BLaER1 treated with 17β-estradiol and CSF1 and Interleukin-3, amounts not matched to agents 10 nM and 100 nM (cell line): ENCODE results near the gene SART3.

Source experiments
- H3K27ac ChIP-seq, 11 experiments: shearing (Covaris generic); formaldehyde crosslinking; 2 replicates each; pipeline ENCODE4 v1.8.1; 2022
- H3K27me3 ChIP-seq, 11 experiments: shearing (Covaris generic); formaldehyde crosslinking; 2 replicates each; pipeline ENCODE4 v1.8.1; 2022
- H3K36me3 ChIP-seq, 11 experiments: shearing (Covaris generic); formaldehyde crosslinking; 2 replicates each; pipeline ENCODE4 v1.8.1; 2022
- H3K4me1 ChIP-seq, 10 experiments: shearing (Covaris generic); formaldehyde crosslinking; 2 replicates each; pipeline ENCODE4 v1.8.1; 2022
- H3K4me2 ChIP-seq, 11 experiments: shearing (Covaris generic); formaldehyde crosslinking; 2 replicates each; pipeline ENCODE4 v1.8.1; 2022
- H3K4me3 ChIP-seq, 10 experiments: shearing (Covaris generic); formaldehyde crosslinking; 2 replicates each; pipeline ENCODE4 v1.8.1; 2022
- H3K9ac ChIP-seq, 11 experiments: shearing (Covaris generic); formaldehyde crosslinking; 2 replicates each; pipeline ENCODE4 v1.8.1; 2022
- H3K9me3 ChIP-seq, 11 experiments: shearing (Covaris generic); formaldehyde crosslinking; replicated peaks in 1 of 11; 2 replicates each; pipeline ENCODE4 v1.8.1; 2022
- H4K20me1 ChIP-seq, 11 experiments: shearing (Covaris generic); formaldehyde crosslinking; 2 replicates each; pipeline ENCODE4 v1.8.1; 2022
- Cebpa-rat ChIP-seq, 11 experiments: shearing (Covaris generic); IDR thresholded peaks; 2 replicates each; pipeline ENCODE4 v1.8.1; 2022

The SART3 gene

DNA sequence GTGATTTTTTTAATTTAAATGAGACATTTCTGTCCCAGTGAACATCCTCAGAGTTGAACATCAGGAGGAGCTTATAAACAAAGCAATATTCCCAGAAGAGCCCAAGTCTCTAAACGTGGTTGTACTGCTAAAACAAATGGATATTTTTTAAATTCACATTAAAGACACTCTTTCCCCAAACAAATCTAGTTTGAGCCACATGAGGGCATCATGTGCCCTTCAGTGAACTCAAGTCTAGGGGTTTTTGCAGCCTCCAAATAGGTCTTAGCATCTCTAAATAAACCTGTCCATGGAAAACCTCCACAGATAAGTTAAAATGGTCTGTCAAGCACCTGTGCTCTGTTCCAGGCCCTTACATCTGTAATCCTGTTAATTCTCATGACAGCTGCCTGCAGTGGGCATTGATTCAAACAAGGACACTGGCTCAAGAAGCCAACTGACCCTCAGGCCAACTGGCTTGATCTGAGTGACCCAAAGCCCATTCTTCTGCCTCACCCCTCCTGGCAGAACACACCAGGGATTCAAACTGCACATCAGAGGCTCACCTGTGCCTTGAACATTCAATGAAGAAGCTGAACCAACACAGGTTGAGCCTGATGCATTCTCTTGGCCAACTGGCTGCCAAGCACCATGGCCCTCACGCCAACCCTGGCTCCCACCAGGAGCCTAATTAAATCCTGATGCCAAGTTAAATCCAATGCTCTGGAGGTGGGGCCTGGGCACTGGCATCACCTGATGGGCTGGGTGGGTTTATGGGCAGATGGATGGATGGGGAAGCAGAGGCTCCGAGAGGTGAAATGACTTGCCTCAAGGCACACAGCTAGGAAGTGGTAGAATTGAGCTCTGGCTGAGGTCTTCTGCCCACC is 10.0 kb upstream of the SART3 start:
- Histone ChIP-seq H4K20me1 (peaks cover 0 to 21% (median 0%) of the 10 kb centered on the region in 11 experiments; a peak in 4 of 22 replicates), H3K27me3 (no peaks in the 10 kb centered on the region), H3K4me1 (peaks cover 71 to 99% (median 88%) of the 10 kb centered on the region in 10 experiments), H3K4me3 (no peak overlapping the region), H3K4me2 (peak overlapping the region; percentile 3 to 99 (median 12); a peak in 11 of 22 replicates), H3K9ac (no peak overlapping the region), H3K27ac (no peak overlapping the region), H3K9me3 (no peaks in the 10 kb centered on the region), H3K36me3 (peaks cover 26 to 41% (median 34%) of the 10 kb centered on the region in 11 experiments; a peak in 19 of 22 replicates)
- TF ChIP-seq Cebpa-rat (IDR thresholded peaks at IDR 0.05) = no peak

GRCh38 chr12:108568338-108569154 is 7.6 kb upstream of the SART3 start:
- Histone ChIP-seq H3K9me3 (no peaks in the 10 kb centered on the region), H4K20me1 (peaks cover 0 to 21% (median 0%) of the 10 kb centered on the region in 11 experiments; a peak in 4 of 22 replicates), H3K27ac (peak overlapping the region in 10 of 11 experiments; percentile 9 to 63 (median 46); a peak in 14 of 22 replicates), H3K36me3 (peaks cover 39 to 60% (median 52%) of the 10 kb centered on the region in 11 experiments; a peak in 21 of 22 replicates), H3K9ac (peak overlapping the region in 10 of 11 experiments; percentile 16 to 57 (median 42); a peak in 15 of 22 replicates), H3K4me3 (no peak overlapping the region), H3K27me3 (no peaks in the 10 kb centered on the region), H3K4me1 (peaks cover 71 to 99% (median 88%) of the 10 kb centered on the region in 10 experiments), H3K4me2 (peak overlapping the region; percentile 76 to 99 (median 98))
- TF ChIP-seq Cebpa-rat (IDR thresholded peaks at IDR 0.05) = no peak

DNA sequence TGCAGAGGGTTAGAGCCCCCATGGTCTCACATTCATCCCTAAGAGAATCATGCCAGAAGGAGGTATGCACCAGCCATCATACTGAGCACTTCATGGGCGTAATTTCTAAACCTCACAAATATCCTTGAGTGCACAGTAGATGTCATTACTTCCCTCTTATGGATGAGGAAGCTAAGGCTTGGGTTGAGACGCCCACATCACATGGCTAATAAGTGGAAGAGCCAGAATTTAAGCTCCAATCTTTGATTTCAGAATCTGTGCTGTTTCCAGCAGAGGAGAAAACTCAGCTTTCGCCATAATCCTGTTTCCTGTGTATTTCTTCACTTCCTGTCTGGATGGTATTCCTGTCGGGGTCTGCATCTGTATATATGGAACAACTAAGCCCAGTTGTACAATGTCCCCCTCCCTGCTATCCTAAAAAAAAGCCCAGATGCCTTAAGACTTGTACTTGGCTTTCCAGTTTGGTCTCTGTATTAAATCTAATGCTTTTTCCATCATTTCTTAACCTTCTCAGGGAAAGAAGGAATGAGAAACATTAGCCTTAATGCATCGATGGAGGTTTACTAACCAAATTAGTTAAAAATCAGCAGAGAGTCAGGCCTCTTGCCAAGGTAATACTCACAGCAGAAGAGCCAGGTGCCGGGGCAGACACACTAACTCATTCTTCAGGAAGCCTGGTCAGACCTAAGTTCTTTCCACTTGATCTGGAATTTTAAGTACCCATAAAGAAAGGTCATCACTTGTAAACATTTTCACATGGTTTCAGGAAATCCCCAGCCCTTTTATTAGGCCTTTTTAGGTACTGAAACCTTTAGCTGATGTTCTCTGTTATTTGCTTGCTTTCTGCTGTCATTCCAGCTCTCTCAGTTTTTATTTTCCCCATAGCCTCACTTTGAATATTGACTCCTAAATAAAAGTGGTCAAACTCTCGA is 6.7 kb upstream of the SART3 start:
- H3K4me1 ChIP-seq = peaks cover 72 to 94% (median 87%) of the 10 kb centered on the region in 10 experiments
- peaks cover 39 to 60% (median 52%) of the 10 kb centered on the region in 11 experiments; a peak in 21 of 22 replicates for H3K36me3 ChIP-seq
- H4K20me1 ChIP-seq = peaks cover 0 to 27% (median 0%) of the 10 kb centered on the region in 11 experiments; a peak in 4 of 22 replicates
- TF ChIP-seq Cebpa-rat (IDR thresholded peaks at IDR 0.05) = no peak
- H3K4me2 ChIP-seq = peak overlapping the region; percentile 76 to 99 (median 98)
- no peaks in the 10 kb centered on the region for H3K9me3 ChIP-seq
- H3K9ac ChIP-seq = peak overlapping the region; percentile 5 to 59 (median 51); a peak in 15 of 22 replicates
- no peaks in the 10 kb centered on the region for H3K27me3 ChIP-seq
- H3K4me3 ChIP-seq = 0 out of 20 replicates have a peak overlapping the region, but pooled peaks of 2 of the 10 experiments have one; percentile 0 to 21
- H3K27ac ChIP-seq = peak overlapping the region in 10 of 11 experiments; percentile 35 to 75 (median 64); a peak in 14 of 22 replicates

DNA sequence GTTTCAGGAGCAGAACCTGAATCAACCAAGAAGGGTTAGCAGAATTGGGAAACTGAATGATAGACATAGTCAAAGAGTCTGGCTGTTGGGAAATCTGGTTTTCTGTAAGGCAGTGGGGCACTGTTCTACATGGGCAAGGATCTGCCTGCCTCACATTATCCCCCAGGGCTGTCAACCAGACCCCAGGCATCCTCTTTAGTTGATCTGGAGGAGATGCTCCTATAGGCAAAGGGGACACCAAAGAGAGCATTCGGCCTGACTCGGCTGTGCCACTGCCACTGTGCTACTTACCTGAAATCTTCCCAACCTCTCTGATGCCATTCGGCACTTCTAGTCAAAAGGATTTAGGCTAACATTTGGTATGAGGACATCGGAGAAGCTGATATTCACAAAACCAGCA is 5.5 kb upstream of the SART3 start:
- Histone ChIP-seq H3K9ac (peak overlapping the region; percentile 12 to 59 (median 54); a peak in 20 of 22 replicates), H3K27ac (peak overlapping the region; percentile 23 to 75 (median 63); a peak in 21 of 22 replicates), H3K4me3 (no peak overlapping the region), H3K4me1 (peaks cover 70 to 92% (median 87%) of the 10 kb centered on the region in 10 experiments), H3K27me3 (no peaks in the 10 kb centered on the region), H4K20me1 (peaks cover 0 to 27% (median 0%) of the 10 kb centered on the region in 11 experiments; a peak in 4 of 22 replicates), H3K36me3 (peaks cover 39 to 60% (median 52%) of the 10 kb centered on the region in 11 experiments; a peak in 21 of 22 replicates), H3K4me2 (peak overlapping the region; percentile 76 to 99 (median 98)), H3K9me3 (no peaks in the 10 kb centered on the region)
- TF ChIP-seq Cebpa-rat (IDR thresholded peaks at IDR 0.05) = no peak

DNA sequence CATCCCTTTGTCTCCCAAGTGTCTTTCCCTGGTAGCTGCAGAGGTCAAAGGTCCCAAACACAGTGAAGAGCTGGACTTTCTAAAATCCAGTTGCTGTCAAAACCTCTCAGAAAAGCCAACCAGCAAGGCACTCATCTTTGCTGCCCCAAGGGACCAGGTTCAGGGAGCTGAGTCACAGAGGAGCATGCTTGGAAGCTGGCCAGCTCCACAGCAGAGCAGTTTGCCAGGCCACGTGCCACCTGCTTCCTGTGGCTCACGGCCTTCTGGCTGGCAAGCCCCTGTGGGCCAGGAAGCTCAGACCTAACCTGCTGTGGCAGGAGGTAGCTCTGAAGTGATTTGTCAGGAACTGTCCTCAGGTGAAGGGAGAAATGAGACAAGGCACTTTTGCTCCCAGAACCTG is 5.0 kb upstream of the SART3 start:
- Histone ChIP-seq H3K27ac (peak overlapping the region; percentile 23 to 75 (median 63); a peak in 21 of 22 replicates), H3K36me3 (peaks cover 39 to 60% (median 52%) of the 10 kb centered on the region in 11 experiments; a peak in 21 of 22 replicates)

GRCh38 chr12:108565146-108565545 is 4.2 kb upstream of the SART3 start:
- Histone ChIP-seq H3K27me3 (no peaks in the 10 kb centered on the region), H3K4me1 (peaks cover 60 to 80% (median 76%) of the 10 kb centered on the region in 10 experiments), H3K27ac (peak overlapping the region in 10 of 11 experiments; percentile 5 to 75 (median 64); a peak in 14 of 22 replicates), H4K20me1 (peaks cover 0 to 32% (median 4%) of the 10 kb centered on the region in 11 experiments; a peak in 12 of 22 replicates), H3K4me2 (peak overlapping the region; percentile 94 to 99 (median 98)), H3K4me3 (no peak overlapping the region), H3K36me3 (peaks cover 39 to 58% (median 51%) of the 10 kb centered on the region in 11 experiments; a peak in 21 of 22 replicates), H3K9me3 (no peaks in the 10 kb centered on the region), H3K9ac (peak overlapping the region; percentile 14 to 90 (median 44); a peak in 16 of 22 replicates)
- no peak for TF ChIP-seq Cebpa-rat (IDR thresholded peaks at IDR 0.05)

More for the DNA sequence above, 5.0 kb upstream of the SART3 start:
- Histone ChIP-seq H3K9me3 (no peaks in the 10 kb centered on the region), H3K9ac (peak overlapping the region; percentile 12 to 59 (median 54); a peak in 20 of 22 replicates), H3K27me3 (no peaks in the 10 kb centered on the region), H3K4me3 (peak overlapping the region in 2 of 10 experiments; percentile 9 to 33; a peak in 1 of 20 replicates), H3K4me1 (peaks cover 65 to 88% (median 83%) of the 10 kb centered on the region in 10 experiments), H3K4me2 (peak overlapping the region; percentile 76 to 99 (median 98)), H4K20me1 (peaks cover 0 to 27% (median 0%) of the 10 kb centered on the region in 11 experiments; a peak in 4 of 22 replicates)
- TF ChIP-seq Cebpa-rat (IDR thresholded peaks at IDR 0.05) = no peak

- Histone ChIP-seq H3K4me2 (peak overlapping the region; percentile 94 to 99 (median 98)), H3K4me3 (no peak overlapping the region), H3K4me1 (peaks cover 64 to 80% (median 75%) of the 10 kb centered on the region in 10 experiments), H3K27ac (peak overlapping the region in 10 of 11 experiments; percentile 5 to 75 (median 60); a peak in 14 of 22 replicates), H3K27me3 (no peaks in the 10 kb centered on the region), H3K9me3 (no peaks in the 10 kb centered on the region), H3K36me3 (peaks cover 39 to 54% (median 48%) of the 10 kb centered on the region in 11 experiments; a peak in 21 of 22 replicates), H4K20me1 (peaks cover 3 to 36% (median 8%) of the 10 kb centered on the region in 11 experiments; a peak in 18 of 22 replicates), H3K9ac (peak overlapping the region; percentile 14 to 90 (median 44); a peak in 16 of 22 replicates)
- no peak for TF ChIP-seq Cebpa-rat (IDR thresholded peaks at IDR 0.05)
Observed at GRCh38 chr12:108564724-108565123, 3.8 kb upstream of the SART3 start.
